Activated CD4-positive, alpha-beta T cell treated with anti-CD3 and anti-CD28 coated beads, Interleukin-2, amount 50 U/mL, for 48 hours (primary cell): ENCODE data around the gene SCAF4.
"Not testable (repeated sequence)": the region's sequence is repeated elsewhere in the genome, so short reads cannot be mapped to it uniquely, and the experiment has no call there.

ENCODE experiments used
- DNase-seq, 2 experiments: peaks; one replicate each; pipeline ENCODE4 v3.0.0-alpha.2; 2020

SCAF4 gene

GRCh38 chr21:31737586-31738397 lies 5.9 kb upstream of the SCAF4 start:
- DNase-seq: not testable (repeated sequence)

- DNase-seq: no peak
Observed at GRCh38 chr21:31735511-31735992, 3.6 kb upstream of the SCAF4 start.

GRCh38 chr21:31733551-31734149 lies 1.7 kb upstream of the SCAF4 start:
- no peak for DNase-seq

GRCh38 chr21:31732597-31733550 lies 956 bp upstream of the SCAF4 start:
- peak; percentile 43 to 54 for DNase-seq

- peak; percentile 52 to 56 for DNase-seq
Observed at GRCh38 chr21:31731056-31731856, 662 bp downstream of the SCAF4 start.

GRCh38 chr21:31730712-31731055 lies 1.2 kb downstream of the SCAF4 start:
- DNase-seq: peak; percentile 8 to 24

- DNase-seq: no peak
Observed at GRCh38 chr21:31729622-31730343, 2.1 kb downstream of the SCAF4 start.

GRCh38 chr21:31728952-31729351 lies 3.0 kb downstream of the SCAF4 start:
- no peak for DNase-seq

GRCh38 chr21:31728191-31728590 lies 3.7 kb downstream of the SCAF4 start:
- no peak for DNase-seq

GRCh38 chr21:31727181-31727580 lies 4.7 kb downstream of the SCAF4 start:
- no peak for DNase-seq

- no peak for DNase-seq
Observed at GRCh38 chr21:31726407-31726806, 5.5 kb downstream of the SCAF4 start.

GRCh38 chr21:31725202-31725839 lies 6.6 kb downstream of the SCAF4 start:
- DNase-seq: no peak

GRCh38 chr21:31724552-31724951 lies 7.4 kb downstream of the SCAF4 start:
- DNase-seq: no peak

- DNase-seq: no peak
Observed at GRCh38 chr21:31721381-31721780, 10.5 kb downstream of the SCAF4 start.

GRCh38 chr21:31720739-31721138 lies 11.2 kb downstream of the SCAF4 start:
- DNase-seq: no peak

- DNase-seq: no peak
Observed at GRCh38 chr21:31720330-31720729, 11.6 kb downstream of the SCAF4 start.

GRCh38 chr21:31716106-31716505 lies 15.8 kb downstream of the SCAF4 start:
- no peak for DNase-seq

- no peak for DNase-seq
Observed at GRCh38 chr21:31714741-31715365, 17.1 kb downstream of the SCAF4 start.

- no peak for DNase-seq
Observed at GRCh38 chr21:31713973-31714740, 17.8 kb downstream of the SCAF4 start.

GRCh38 chr21:31713115-31713514 lies 18.8 kb downstream of the SCAF4 start:
- no peak for DNase-seq
